MCF 10A (cell line): ENCODE measurements around the gene ANKUB1. TPM values are rescaled to one million over a fixed set of nuclear protein-coding genes. Genes with fewer than 3 reads are reported as not detected.

Experiments used
- BruUV-seq: library from RNA; stranded (reverse); fragments of 400-500 nt; replicated peaks from 2 replicates; lab custom pipeline; 2021; lab: Mats Ljungman, UMichigan
- CTCF ChIA-PET: fragments of 300-600 bp; sonication (Branson Sonifier 250); formaldehyde crosslinking; extraction: SDS; loops from one replicate; lab custom pipeline; 2021; ENCODE audit warnings: antibody characterized with exemption, inconsistent platforms; lab: Yijun Ruan, JAX
- POLR2A ChIA-PET: fragments of 300-600, 350-650 bp; sonication (Branson Sonifier 250); formaldehyde crosslinking; extraction: SDS; loops from one replicate; lab custom pipeline; 2020; ENCODE audit warnings: antibody characterized with exemption, inconsistent platforms; lab: Yijun Ruan, JAX
- DNase-seq: peaks from one replicate; pipeline ENCODE4 v3.0.0-alpha.2; 2018; ENCODE audit not compliant: unreplicated experiment
- H3K27ac Mint-ChIP-seq: one replicate; pipeline ENCODE4 v1.8.0; 2022; ENCODE audit warnings: mild to moderate bottlenecking, low read depth, mixed read lengths; ENCODE audit not compliant: unreplicated experiment
- H3K27me3 Mint-ChIP-seq: one replicate; pipeline ENCODE4 v1.8.0; 2022; ENCODE audit warnings: mixed read lengths; ENCODE audit not compliant: insufficient read depth, unreplicated experiment
- H3K36me3 Mint-ChIP-seq: one replicate; pipeline ENCODE4 v1.8.0; 2022; ENCODE audit warnings: mild to moderate bottlenecking, moderate library complexity, mixed read lengths; ENCODE audit not compliant: insufficient read depth, unreplicated experiment
- H3K4me1 Mint-ChIP-seq: one replicate; pipeline ENCODE4 v1.8.0; 2022; ENCODE audit warnings: mixed read lengths; ENCODE audit not compliant: insufficient read depth, unreplicated experiment
- H3K4me3 Mint-ChIP-seq: one replicate; pipeline ENCODE4 v1.8.0; 2022; ENCODE audit warnings: mild to moderate bottlenecking, moderate library complexity, mixed read lengths; ENCODE audit not compliant: unreplicated experiment
- H3K9me3 Mint-ChIP-seq: one replicate; pipeline ENCODE4 v1.8.0; 2022; ENCODE audit warnings: mixed read lengths; ENCODE audit not compliant: unreplicated experiment
- CTCF ChIP-seq: fragments of 200-600 bp; IDR thresholded peaks from one replicate; pipeline ENCODE4 v1.8.0; 2022; ENCODE audit warnings: antibody characterized with exemption, mild to moderate bottlenecking; ENCODE audit not compliant: unreplicated experiment
- intact Hi-C: fragments of 100-400 bp; cut with micrococcal nuclease; formaldehyde crosslinking; loops from 2 replicates; pipeline ENCODE4 v1.14.1; 2022
- total RNA-seq: library from RNA; stranded (reverse); gene quantifications from 2 replicates; pipeline ENCODE4 v1.2.3, GENCODE V29; 2022

ANKUB1 gene
- total RNA-seq, 1 experiment from 2014 or later = not detected

- BruUV-seq = no TSS peak
- no peaks in the 10 kb centered on the region for H3K27me3 Mint-ChIP-seq
- H3K9me3 Mint-ChIP-seq = no peaks in the 10 kb centered on the region
- no peaks in the 10 kb centered on the region for H3K36me3 Mint-ChIP-seq
- no peaks in the 10 kb centered on the region for H3K4me1 Mint-ChIP-seq
- no peak overlapping the region for H3K27ac Mint-ChIP-seq
- intact Hi-C loops = loop anchor here (10.0 kb wide), 1 partner anchor 141 kb away; no protein-coding TSS in a partner anchor
- no peak overlapping the region for H3K4me3 Mint-ChIP-seq
- DNase-seq = no peak
- ChIA-PET CTCF (interaction anchor here (0.7 to 14.9 kb wide), 7 partner anchors 8 to 347 kb away, joined by 3 to 307 read pairs (median 4); no protein-coding TSS in a partner anchor), POLR2A (interaction anchor here (1.1 to 2.2 kb wide), 3 partner anchors 11 to 49 kb away, joined by 3 to 11 read pairs (median 3); partner anchors contain the start of genes COMMD2 and RNF13)
- no peak for TF ChIP-seq CTCF
These were observed 28.7 kb downstream of the ANKUB1 start for GRCh38 chr3:149763565-149764195.

GRCh38 chr3:149753717-149754116, 38.6 kb downstream of the ANKUB1 start:
- BruUV-seq = no TSS peak
- Mint-ChIP-seq H3K27me3 (no peaks in the 10 kb centered on the region), H3K27ac (no peak overlapping the region), H3K9me3 (no peaks in the 10 kb centered on the region), H3K4me3 (no peak overlapping the region), H3K36me3 (peaks cover 15% of the 10 kb centered on the region), H3K4me1 (peaks cover 3% of the 10 kb centered on the region)
- CTCF ChIA-PET = interaction anchor here (1.0 to 3.3 kb wide), 4 partner anchors 13 to 185 kb away, joined by 3 to 29 read pairs (median 8); no protein-coding TSS in a partner anchor
- DNase-seq = no peak
- intact Hi-C loops = loop anchor here (2.0 kb wide), 1 partner anchor 241 kb away; no protein-coding TSS in a partner anchor
- no peak for TF ChIP-seq CTCF
- POLR2A ChIA-PET = interaction anchor here (1.4 kb wide), 2 partner anchors 246 to 395 kb away, joined by 3 to 4 read pairs; no protein-coding TSS in a partner anchor

DNA sequence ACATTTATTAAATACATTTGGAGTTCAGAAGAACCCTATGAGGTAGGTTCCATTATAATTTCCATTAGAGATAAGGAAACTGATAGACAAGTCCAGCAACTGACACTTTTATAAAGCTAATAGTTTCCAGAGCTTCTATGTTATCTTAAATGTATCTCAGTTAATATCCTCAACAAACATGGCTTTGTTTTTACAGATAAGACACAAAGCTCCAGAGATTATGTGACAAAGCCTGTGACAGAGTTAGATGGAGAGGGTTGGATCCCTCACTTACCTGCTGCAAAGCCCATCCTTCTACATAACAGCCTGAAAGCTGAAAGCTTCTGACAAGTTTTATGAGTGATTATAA, 39.6 kb downstream of the ANKUB1 start:
- H3K4me3 Mint-ChIP-seq = peak overlapping the region; percentile 84
- no peaks in the 10 kb centered on the region for H3K27me3 Mint-ChIP-seq
- BruUV-seq = no TSS peak
- no peak overlapping the region for H3K27ac Mint-ChIP-seq
- no peaks in the 10 kb centered on the region for H3K9me3 Mint-ChIP-seq
- ChIA-PET POLR2A (interaction anchor here (0.7 to 3.5 kb wide), 23 partner anchors 8 to 394 kb away, joined by 3 to 33 read pairs (median 5); partner anchors contain the start of genes RNF13 and WWTR1), CTCF (interaction anchor here (0.6 to 3.3 kb wide), 24 partner anchors 8 to 365 kb away, joined by 3 to 29 read pairs (median 5); partner anchors contain the start of gene WWTR1)
- TF ChIP-seq CTCF = no peak
- DNase-seq = no peak
- H3K36me3 Mint-ChIP-seq = peaks cover 24% of the 10 kb centered on the region
- intact Hi-C loops = loop anchor here (1.0 to 2.0 kb wide), 2 partner anchors 183 to 240 kb away; no protein-coding TSS in a partner anchor
- H3K4me1 Mint-ChIP-seq = peaks cover 3% of the 10 kb centered on the region
